IPS-20b (cell line): Measurements from ENCODE around the gene SPDYE5.
"Not testable (repeated sequence)": the region's sequence is repeated elsewhere in the genome, so short reads cannot be mapped to it uniquely, and the experiment has no call there.

Source experiments
- H3K27ac ChIP-seq: one replicate; pipeline ENCODE4 v1.5.1; 2013; ENCODE audit warnings: low read length
- H3K27me3 ChIP-seq: 2 replicates; pipeline ENCODE4 v1.6.1; 2013; ENCODE audit warnings: mild to moderate bottlenecking, low read length, inconsistent platforms; ENCODE audit not compliant: insufficient read depth
- H3K36me3 ChIP-seq: 2 replicates; pipeline ENCODE4 v1.6.1; 2013; ENCODE audit warnings: low read depth, mild to moderate bottlenecking, inconsistent platforms, low read length, moderate library complexity; ENCODE audit not compliant: insufficient read depth
- H3K4me1 ChIP-seq: 2 replicates; pipeline ENCODE4 v1.6.1; 2013; ENCODE audit warnings: mild to moderate bottlenecking, control low read depth, inconsistent platforms, low read length, moderate library complexity; ENCODE audit not compliant: insufficient read depth
- H3K4me3 ChIP-seq: 2 replicates; pipeline ENCODE4 v1.5.1; 2013; ENCODE audit warnings: mild to moderate bottlenecking, low read length, inconsistent platforms
- H3K9ac ChIP-seq: 2 replicates; pipeline ENCODE4 v1.6.1; 2013; ENCODE audit warnings: low read depth, mild to moderate bottlenecking, inconsistent platforms, low read length, moderate library complexity
- H3K9me3 ChIP-seq: 2 replicates; pipeline ENCODE4 v1.6.1; 2013; ENCODE audit warnings: mild to moderate bottlenecking, low read depth, low read length, inconsistent platforms; ENCODE audit not compliant: insufficient read depth

The SPDYE5 gene

DNA sequence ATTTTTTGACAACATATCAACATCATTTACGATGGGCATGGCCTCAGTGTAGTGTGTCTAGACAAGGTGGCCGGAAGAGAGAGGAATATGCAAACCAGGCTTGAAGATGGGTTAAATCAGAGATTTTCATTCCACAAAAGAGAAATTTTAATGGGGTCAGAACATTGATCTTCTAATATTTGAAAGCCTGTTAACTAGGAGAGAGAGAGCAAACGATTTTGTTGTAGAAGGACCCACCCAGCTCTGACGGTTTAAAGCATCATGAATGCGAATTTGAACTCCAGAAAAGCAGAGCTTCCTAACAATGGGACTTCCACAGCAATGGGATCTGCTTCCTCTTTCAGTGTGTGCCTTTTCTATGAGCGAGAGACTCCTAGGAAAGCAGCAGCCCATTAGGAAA is at the start of gene SPDYE5:
SPDYE5 (plus strand) TSS at position 301 of the 400 bp plus-strand sequence. CDS start 1,728 bp downstream, outside the sequence.
- H3K36me3 ChIP-seq, H3K4me3 ChIP-seq, H3K4me1 ChIP-seq, H3K9ac ChIP-seq, H3K27ac ChIP-seq, H3K9me3 ChIP-seq, H3K27me3 ChIP-seq: not testable (repeated sequence)

GRCh38 chr7:75442465-75443111 is 49.5 kb upstream of the SPDYE5 start:
- H3K9ac ChIP-seq = peak overlapping the region; percentile 81
- H3K4me3 ChIP-seq = peak overlapping the region; percentile 71
- H3K9me3 ChIP-seq, H3K4me1 ChIP-seq, H3K27me3 ChIP-seq: not testable (repeated sequence)
- peak overlapping the region; percentile 24 for H3K27ac ChIP-seq
- H3K36me3 ChIP-seq = peaks cover 31% of the 10 kb centered on the region

- not testable (repeated sequence) for H3K36me3 ChIP-seq, H3K4me3 ChIP-seq, H3K27ac ChIP-seq, H3K27me3 ChIP-seq, H3K9me3 ChIP-seq, H3K4me1 ChIP-seq, H3K9ac ChIP-seq
Measured at GRCh38 chr7:75449946-75450345, 42.2 kb upstream of the SPDYE5 start.

- not testable (repeated sequence) for H3K27me3 ChIP-seq, H3K9ac ChIP-seq, H3K27ac ChIP-seq, H3K9me3 ChIP-seq, H3K36me3 ChIP-seq, H3K4me1 ChIP-seq, H3K4me3 ChIP-seq
Measured at GRCh38 chr7:75452494-75452955, 39.6 kb upstream of the SPDYE5 start.

GRCh38 chr7:75456403-75456802 is 35.7 kb upstream of the SPDYE5 start:
- H3K36me3 ChIP-seq, H3K27ac ChIP-seq, H3K4me3 ChIP-seq, H3K9me3 ChIP-seq, H3K9ac ChIP-seq, H3K27me3 ChIP-seq, H3K4me1 ChIP-seq: not testable (repeated sequence)

DNA sequence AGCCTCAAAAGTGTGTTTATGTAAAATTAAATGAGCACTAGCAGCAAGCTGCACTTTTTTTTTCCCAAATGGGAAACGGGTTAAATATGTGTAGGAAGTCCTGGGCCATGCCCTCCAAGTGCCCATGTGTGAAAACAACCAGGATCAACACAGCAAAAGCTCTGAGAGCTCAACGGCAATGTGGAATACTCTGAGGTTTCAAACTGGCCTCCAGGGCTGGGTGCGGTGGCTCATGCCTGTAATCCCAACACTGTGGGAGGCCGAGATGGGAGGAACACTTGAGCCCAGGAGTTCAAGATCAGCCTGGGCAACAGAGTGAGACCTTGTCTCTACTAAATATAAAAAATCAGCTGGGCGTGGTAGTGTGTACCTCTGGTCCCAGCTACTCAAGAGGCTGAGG is 34.1 kb upstream of the SPDYE5 start:
- not testable (repeated sequence) for H3K9me3 ChIP-seq, H3K9ac ChIP-seq, H3K4me3 ChIP-seq, H3K27ac ChIP-seq, H3K27me3 ChIP-seq, H3K4me1 ChIP-seq, H3K36me3 ChIP-seq

DNA sequence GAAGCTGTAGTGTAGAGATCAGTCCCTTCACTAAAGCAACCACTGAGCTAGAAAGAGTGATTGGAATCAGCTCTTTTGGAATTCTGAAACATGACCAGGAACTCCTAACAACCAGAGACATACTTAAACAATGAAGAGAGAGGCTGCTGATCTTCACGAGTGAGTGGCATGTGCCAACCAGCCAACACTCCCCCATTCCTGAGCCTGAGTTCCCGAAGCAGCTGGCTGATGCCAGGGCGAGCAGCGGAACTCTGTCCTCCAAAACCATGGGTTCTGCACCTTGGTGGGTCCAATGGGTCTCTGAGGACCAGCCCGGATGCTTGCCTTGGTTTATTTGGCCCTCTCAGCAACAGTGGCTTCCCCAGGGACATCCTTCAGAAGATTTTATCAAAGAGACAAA is 31.6 kb upstream of the SPDYE5 start:
- H3K27ac ChIP-seq, H3K4me1 ChIP-seq, H3K9me3 ChIP-seq, H3K27me3 ChIP-seq, H3K9ac ChIP-seq, H3K4me3 ChIP-seq, H3K36me3 ChIP-seq: not testable (repeated sequence)

DNA sequence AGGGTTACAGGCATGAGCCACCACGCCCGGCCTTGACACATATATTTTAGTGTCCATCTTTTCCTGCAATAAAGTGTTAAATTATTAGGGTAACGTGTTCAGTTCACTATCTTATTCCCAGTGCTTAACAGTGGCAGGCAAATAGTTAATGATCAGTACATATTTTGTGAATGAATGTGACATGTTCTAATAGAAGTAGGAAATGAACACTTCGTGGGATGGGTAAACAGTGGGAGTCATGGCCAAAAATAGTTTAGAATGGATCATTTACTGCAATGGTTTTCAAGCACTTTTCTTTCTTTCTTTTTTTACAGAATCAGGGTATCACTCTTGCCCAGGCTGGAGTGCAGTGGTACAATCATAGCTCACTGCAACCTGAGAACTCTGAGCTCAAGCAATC is 22.0 kb upstream of the SPDYE5 start:
- H3K36me3 ChIP-seq = peaks cover 16% of the 10 kb centered on the region
- H3K4me1 ChIP-seq, H3K9ac ChIP-seq, H3K27me3 ChIP-seq, H3K27ac ChIP-seq, H3K9me3 ChIP-seq, H3K4me3 ChIP-seq: not testable (repeated sequence)

- H3K9me3 ChIP-seq, H3K9ac ChIP-seq, H3K4me3 ChIP-seq, H3K27ac ChIP-seq, H3K36me3 ChIP-seq, H3K27me3 ChIP-seq, H3K4me1 ChIP-seq: not testable (repeated sequence)
Measured at GRCh38 chr7:75477457-75477856, 14.7 kb upstream of the SPDYE5 start.

- not testable (repeated sequence) for H3K4me3 ChIP-seq, H3K36me3 ChIP-seq, H3K4me1 ChIP-seq, H3K9ac ChIP-seq, H3K9me3 ChIP-seq, H3K27me3 ChIP-seq, H3K27ac ChIP-seq
Measured at GRCh38 chr7:75480313-75480712, 11.8 kb upstream of the SPDYE5 start.

DNA sequence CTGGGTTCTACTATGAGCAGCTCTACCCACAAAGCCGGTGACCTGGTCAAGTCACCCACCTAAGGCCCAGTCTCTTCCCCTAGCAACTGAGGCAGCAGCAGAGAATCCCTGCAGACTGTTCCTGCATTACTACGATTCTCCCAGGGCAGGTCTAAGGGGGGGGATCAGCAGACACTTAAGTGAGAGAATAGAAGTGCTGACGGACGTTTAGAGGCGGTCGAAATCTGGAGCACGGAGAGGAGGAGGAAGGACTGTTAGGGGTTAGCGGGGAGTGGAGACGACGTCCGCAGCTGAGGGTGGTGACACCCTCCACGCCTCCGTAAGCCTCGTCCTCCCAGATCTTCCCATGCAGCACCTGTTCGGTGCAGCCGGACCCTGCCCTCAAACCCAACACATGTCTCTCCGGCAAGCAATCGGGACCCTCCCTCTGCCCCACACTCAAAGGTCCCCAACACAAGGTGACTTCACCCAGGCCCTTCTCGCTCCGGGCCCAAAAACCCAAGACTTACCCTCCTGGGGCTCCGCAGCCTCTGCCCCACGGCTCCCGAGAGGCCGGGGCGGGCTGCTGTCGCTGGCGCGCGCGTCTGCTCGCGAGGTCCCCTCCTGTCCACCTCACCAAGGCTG is 6.7 kb upstream of the SPDYE5 start:
- H3K27me3 ChIP-seq, H3K9me3 ChIP-seq, H3K4me1 ChIP-seq, H3K27ac ChIP-seq, H3K36me3 ChIP-seq: not testable (repeated sequence)
- H3K4me3 ChIP-seq = peak overlapping the region; percentile 66
- H3K9ac ChIP-seq = peak overlapping the region; percentile 66; the same call in 1 of the 2 replicates

GRCh38 chr7:75485979-75486643 is 6.0 kb upstream of the SPDYE5 start, which contains the start of gene POM121C:
Gene POM121C (minus strand): TSS chr7:75486299. CDS start chr7:75441496, 44,803 bp downstream.
- H3K36me3 ChIP-seq, H3K4me1 ChIP-seq, H3K9me3 ChIP-seq, H3K27me3 ChIP-seq, H3K27ac ChIP-seq: not testable (repeated sequence)
- Histone ChIP-seq H3K9ac (peak within 1 kb of the TSS; percentile 66; the same call in 1 of the 2 replicates), H3K4me3 (peak within 1 kb of the TSS; percentile 66)
